GM10248 (cell line): ENCODE results near the gene PPM1K.

ENCODE experiments used
- CTCF ChIA-PET: fragments of 300-600 bp; sonication (Branson Sonifier 250); formaldehyde crosslinking; extraction: SDS; loops from one replicate; lab custom pipeline; 2021; ENCODE audit warnings: antibody characterized with exemption; lab: Yijun Ruan, JAX
- POLR2A ChIA-PET: fragments of 350-650 bp; sonication (Branson Sonifier 250); formaldehyde crosslinking; extraction: SDS; loops from one replicate; lab custom pipeline; 2020; ENCODE audit warnings: antibody characterized with exemption; lab: Yijun Ruan, JAX
- DNase-seq: peaks from one replicate; pipeline ENCODE4 v3.0.0; 2012; ENCODE audit errors: extremely low spot score
- TF ChIP-seq, protein P1 (sequence below): IDR thresholded peaks from 2 replicates; pipeline ENCODE4 v1.5.1; 2012; ENCODE audit warnings: mild to moderate bottlenecking, low read depth; ENCODE audit errors: extremely low read depth, missing control alignments, control extremely low read depth

PPM1K gene

DNA sequence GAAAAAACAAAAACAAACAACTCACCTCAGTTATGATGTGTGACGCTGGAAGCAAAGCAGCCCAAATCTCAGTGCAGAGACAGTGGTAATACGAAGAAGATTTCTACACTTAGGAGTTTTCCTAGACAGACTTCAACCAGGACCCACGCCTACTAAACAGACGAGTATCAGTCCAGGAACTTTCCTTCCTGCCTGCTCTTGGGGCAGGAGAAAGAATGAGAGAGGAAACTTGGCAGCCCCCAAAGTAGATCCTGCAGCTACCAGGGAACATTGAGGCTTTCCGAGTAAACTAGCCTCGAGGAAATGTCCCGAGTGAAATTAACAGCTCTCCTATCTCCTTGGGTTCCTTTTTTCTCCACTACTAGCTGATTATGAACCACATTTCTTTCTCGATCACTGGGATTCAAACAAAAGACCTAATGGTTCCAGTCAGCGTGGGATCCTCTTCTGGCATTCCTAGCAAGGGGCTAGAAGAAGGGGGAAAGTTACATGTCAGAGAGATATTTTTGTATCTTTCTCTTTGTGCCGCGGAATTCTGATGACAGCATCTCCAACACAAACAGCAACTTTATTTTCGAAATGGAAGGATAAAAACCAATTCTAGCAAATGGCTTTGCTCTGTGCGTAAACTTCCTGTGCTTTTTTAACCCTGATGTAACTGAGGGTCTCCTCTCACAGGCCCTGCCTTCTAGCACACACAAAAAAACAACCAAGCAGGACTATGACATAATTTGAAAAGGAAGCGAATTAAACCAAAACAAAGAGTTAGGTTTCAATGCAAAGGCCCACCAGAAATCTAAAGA lies 53.2 kb downstream of the PPM1K start:
- POLR2A ChIA-PET: no interaction called here
- CTCF ChIA-PET: interaction anchor here (18.7 kb wide), 1 partner anchor 288 kb away, joined by 266 read pairs; the partner anchor contains the start of gene PYURF
- DNase-seq: no peak
- TF ChIP-seq, protein P1, sequence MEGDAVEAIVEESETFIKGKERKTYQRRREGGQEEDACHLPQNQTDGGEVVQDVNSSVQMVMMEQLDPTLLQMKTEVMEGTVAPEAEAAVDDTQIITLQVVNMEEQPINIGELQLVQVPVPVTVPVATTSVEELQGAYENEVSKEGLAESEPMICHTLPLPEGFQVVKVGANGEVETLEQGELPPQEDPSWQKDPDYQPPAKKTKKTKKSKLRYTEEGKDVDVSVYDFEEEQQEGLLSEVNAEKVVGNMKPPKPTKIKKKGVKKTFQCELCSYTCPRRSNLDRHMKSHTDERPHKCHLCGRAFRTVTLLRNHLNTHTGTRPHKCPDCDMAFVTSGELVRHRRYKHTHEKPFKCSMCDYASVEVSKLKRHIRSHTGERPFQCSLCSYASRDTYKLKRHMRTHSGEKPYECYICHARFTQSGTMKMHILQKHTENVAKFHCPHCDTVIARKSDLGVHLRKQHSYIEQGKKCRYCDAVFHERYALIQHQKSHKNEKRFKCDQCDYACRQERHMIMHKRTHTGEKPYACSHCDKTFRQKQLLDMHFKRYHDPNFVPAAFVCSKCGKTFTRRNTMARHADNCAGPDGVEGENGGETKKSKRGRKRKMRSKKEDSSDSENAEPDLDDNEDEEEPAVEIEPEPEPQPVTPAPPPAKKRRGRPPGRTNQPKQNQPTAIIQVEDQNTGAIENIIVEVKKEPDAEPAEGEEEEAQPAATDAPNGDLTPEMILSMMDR: no peak

DNA sequence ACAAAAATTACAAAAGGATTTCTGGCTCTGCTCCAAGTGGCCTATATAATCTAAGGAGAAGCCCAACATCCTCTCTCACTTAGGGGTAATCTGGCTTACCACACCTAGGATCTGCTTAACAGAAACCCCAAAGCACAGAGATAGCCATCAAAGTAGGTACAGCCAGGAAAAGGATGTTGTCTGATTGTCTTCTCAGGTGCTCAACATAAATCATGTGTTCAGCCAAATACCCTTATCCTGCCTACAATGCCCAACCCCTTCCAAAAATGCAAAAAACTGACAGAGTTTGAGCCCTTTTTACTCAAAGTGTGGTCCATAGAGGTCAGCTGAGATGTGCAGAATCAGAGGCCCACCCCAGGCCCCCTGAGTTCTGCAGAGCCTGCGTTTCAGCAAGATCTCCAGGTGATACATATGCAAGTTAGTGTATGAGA lies 53.9 kb downstream of the PPM1K start:
- ChIA-PET CTCF (interaction anchor here (1.0 to 18.7 kb wide), 4 partner anchors 12 to 288 kb away, joined by 3 to 266 read pairs (median 9); partner anchors contain the start of gene PYURF), POLR2A (no interaction called here)
- TF ChIP-seq, protein P1: no peak
- no peak for DNase-seq

DNA sequence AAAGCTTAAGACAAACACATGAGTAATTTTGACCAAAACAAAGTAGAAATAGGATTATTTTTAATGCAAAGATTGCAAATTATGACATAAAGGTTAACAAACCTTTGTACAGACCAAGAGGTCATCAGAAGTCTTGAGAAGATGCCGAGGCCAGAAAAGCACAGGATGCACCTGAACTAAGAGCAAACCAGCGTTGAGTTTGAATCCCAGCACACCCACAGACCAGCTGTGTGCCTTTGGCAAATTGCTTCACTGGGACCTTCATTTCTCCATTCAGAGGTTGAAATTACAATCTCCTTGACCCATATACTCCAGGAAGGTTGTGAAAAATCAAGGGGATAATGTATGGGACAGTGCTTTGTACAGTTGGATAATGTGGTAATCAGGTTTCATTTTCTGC lies 56.6 kb downstream of the PPM1K start:
- DNase-seq: no peak
- TF ChIP-seq, protein P1: no peak
- ChIA-PET CTCF (interaction anchor here (1.0 to 18.7 kb wide), 6 partner anchors 9 to 379 kb away, joined by 3 to 266 read pairs (median 8); partner anchors contain the start of genes PPM1K and PYURF), POLR2A (no interaction called here)

DNA sequence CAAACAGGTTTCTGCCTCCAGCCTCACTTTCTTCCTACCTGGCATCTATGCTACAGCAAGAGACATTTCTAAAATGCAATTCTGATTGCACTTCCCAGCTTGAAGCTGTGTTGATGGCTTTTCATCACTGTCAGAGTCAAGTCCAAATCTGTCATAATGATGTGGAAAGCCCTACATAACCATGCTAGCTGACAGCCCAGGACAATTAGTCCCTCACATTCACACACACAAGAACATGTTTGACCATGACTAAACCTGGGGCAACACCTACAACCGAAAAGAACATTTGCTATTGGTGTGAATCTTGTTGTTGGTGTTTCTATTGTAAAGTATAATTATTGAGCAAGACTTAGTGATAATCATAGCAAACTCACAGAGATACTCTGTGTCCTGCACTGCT lies 58.2 kb downstream of the PPM1K start:
- CTCF ChIA-PET: interaction anchor here (0.8 to 18.7 kb wide), 8 partner anchors 7 to 314 kb away, joined by 3 to 266 read pairs (median 6); partner anchors contain the start of genes PPM1K and PYURF
- no peak for DNase-seq
- POLR2A ChIA-PET: no interaction called here
- TF ChIP-seq, protein P1: no peak

DNA sequence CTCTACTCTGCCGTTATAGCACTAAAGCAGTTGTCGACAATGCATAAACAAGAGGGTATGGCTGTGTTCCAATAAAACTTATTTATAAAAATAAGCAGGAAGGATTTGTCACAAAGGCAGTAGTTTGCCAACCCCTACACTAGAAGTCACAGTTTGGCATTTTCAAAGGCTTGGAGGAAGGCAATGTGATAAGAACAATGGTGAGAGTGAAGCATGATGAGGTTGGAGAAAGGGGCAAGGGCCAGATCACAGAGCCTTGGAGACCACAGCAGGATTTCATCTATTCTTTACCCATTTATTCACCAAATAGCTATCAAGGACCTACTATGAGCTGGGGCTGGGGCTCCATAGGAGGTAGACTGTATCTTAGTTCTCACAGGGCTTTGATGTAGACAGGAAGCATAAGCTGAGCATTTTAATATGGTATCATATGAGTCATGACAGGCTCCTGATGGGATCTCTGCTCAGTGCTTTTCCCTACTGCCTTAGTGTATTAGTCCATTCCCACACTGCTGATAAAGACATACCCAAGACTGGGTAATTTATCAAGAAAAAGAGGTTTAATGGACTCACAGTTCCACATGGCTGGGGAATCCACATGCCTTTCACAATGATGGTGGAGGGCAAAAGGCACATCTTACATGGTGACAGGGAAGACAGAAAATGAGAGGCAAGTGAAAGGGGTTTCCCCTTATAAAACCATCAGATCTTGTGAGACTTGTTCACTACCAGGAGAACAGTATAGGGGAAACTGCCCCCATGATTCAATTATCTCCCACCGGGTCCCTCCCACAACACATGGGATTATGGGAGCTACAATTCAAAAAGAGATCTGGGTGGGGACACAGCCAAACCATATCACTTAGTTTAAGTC lies 58.9 kb downstream of the PPM1K start:
- TF ChIP-seq, protein P1: no peak
- no peak for DNase-seq
- ChIA-PET POLR2A (no interaction called here), CTCF (interaction anchor here (0.8 to 18.7 kb wide), 5 partner anchors 14 to 314 kb away, joined by 3 to 266 read pairs (median 6); partner anchors contain the start of genes PPM1K and PYURF)

DNA sequence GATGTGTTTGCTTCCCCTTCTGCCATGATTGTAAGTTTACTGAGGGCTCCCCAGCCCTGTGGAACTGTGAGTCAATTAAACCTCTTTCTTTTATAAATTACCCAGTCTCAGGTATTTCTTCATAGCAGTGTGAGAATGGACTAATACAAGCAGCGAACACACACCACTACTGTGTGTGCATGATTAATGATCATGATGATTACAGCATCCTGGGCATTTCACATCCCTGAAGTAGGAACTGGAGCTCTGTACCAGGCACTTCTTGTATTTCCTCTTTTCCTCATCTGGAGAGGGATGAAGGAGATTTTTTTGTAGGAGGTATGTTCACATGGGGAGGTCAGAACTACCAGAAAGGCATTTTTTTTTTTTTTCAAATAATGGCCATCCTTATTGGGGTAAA lies 60.8 kb downstream of the PPM1K start:
- no peak for DNase-seq
- POLR2A ChIA-PET: no interaction called here
- TF ChIP-seq, protein P1: no peak
- CTCF ChIA-PET: interaction anchor here (1.2 to 18.7 kb wide), 2 partner anchors 190 to 295 kb away, joined by 3 to 266 read pairs; partner anchors contain the start of gene PYURF
